PC-9 (cell line): ENCODE data around the gene POLG. TPM values are rescaled to one million over a fixed set of nuclear protein-coding genes. Genes with fewer than 3 reads are reported as not detected.

Experiments
- BruUV-seq: library from RNA; stranded (reverse); fragments of 400-500 nt; replicated peaks from 2 replicates; lab custom pipeline; 2021; lab: Mats Ljungman, UMichigan
- CTCF ChIA-PET: fragments of 300-600 bp; sonication (Branson Sonifier 250); formaldehyde crosslinking; loops from one replicate; lab custom pipeline; 2022; ENCODE audit warnings: antibody characterized with exemption; lab: Charles Lee
- POLR2A ChIA-PET: fragments of 300-600 bp; sonication (Branson Sonifier 250); formaldehyde crosslinking; loops from one replicate; lab custom pipeline; 2022; ENCODE audit warnings: antibody characterized with exemption; ENCODE audit not compliant: unreplicated experiment; lab: Charles Lee
- DNase-seq, 2 experiments: peaks; one replicate each; pipeline versions ENCODE4 v3.0.0 to v3.0.0-alpha.2; 2015 to 2022; ENCODE audit warnings: mixed read lengths in 1 of 2
- H2AFZ ChIP-seq: fragments of 200-600 bp; sonication (generic); 2 replicates; pipeline ENCODE4 v1.8.1; 2017; ENCODE audit warnings: antibody characterized with exemption
- H3F3A ChIP-seq: fragments of 200-600 bp; sonication (generic); 2 replicates; pipeline ENCODE4 v1.8.1; 2017; ENCODE audit warnings: antibody characterized with exemption, mild to moderate bottlenecking, low read depth; ENCODE audit not compliant: insufficient read depth
- H3K27ac ChIP-seq: fragments of 200-600 bp; sonication (generic); 2 replicates; pipeline ENCODE4 v1.6.1; 2016; ENCODE audit warnings: mixed run types
- H3K27me3 ChIP-seq: fragments of 200-600 bp; sonication (generic); 2 replicates; pipeline ENCODE4 v1.6.1; 2016; ENCODE audit warnings: low read depth, mixed run types; ENCODE audit not compliant: insufficient read depth
- H3K36me3 ChIP-seq: fragments of 200-600 bp; sonication (generic); 2 replicates; pipeline ENCODE4 v1.6.1; 2016; ENCODE audit warnings: low read depth, mixed run types
- H3K4me1 ChIP-seq: fragments of 200-600 bp; sonication (generic); replicated peaks from 2 replicates; pipeline ENCODE4 v1.6.1; 2016; ENCODE audit warnings: mixed run types; ENCODE audit not compliant: insufficient read depth
- H3K4me2 ChIP-seq: fragments of 200-600 bp; sonication (generic); 2 replicates; pipeline ENCODE4 v1.6.1; 2017; ENCODE audit warnings: mixed run types
- H3K4me3 ChIP-seq: fragments of 200-600 bp; sonication (generic); 2 replicates; pipeline ENCODE4 v1.6.1; 2016; ENCODE audit warnings: mixed run types
- H3K79me2 ChIP-seq: fragments of 200-600 bp; sonication (generic); 2 replicates; pipeline ENCODE4 v1.6.1; 2017; ENCODE audit warnings: low read depth, mixed run types
- H3K9me2 ChIP-seq: fragments of 200-600 bp; sonication (generic); 2 replicates; pipeline ENCODE4 v1.8.1; 2017; ENCODE audit warnings: mild to moderate bottlenecking; ENCODE audit not compliant: insufficient read depth
- H3K9me3 ChIP-seq: fragments of 200-600 bp; sonication (generic); 2 replicates; pipeline ENCODE4 v1.8.1; 2016; ENCODE audit warnings: low read depth; ENCODE audit not compliant: insufficient read depth
- H4K20me1 ChIP-seq: fragments of 200-600 bp; sonication (generic); 2 replicates; pipeline ENCODE4 v1.8.1; 2017; ENCODE audit not compliant: insufficient read depth
- EZH2 ChIP-seq: fragments of 200-600 bp; sonication (generic); IDR thresholded peaks from 2 replicates; pipeline ENCODE4 v1.8.0; 2017; ENCODE audit warnings: antibody characterized with exemption, low read depth
- intact Hi-C: fragments of 100-400 bp; cut with micrococcal nuclease; formaldehyde crosslinking; loops from one replicate; pipeline ENCODE4 v1.10.0; 2022; ENCODE audit not compliant: unreplicated experiment
- total RNA-seq: library from RNA; stranded (reverse); gene quantifications from 2 replicates; pipeline ENCODE4 v1.2.3, GENCODE V29; 2021
- TF ChIP-seq, protein P1 (sequence below): fragments of 200-600 bp; sonication (generic); conservative IDR thresholded peaks from 2 replicates; pipeline ENCODE4 v1.6.1; 2017; ENCODE audit warnings: mixed run types, antibody characterized with exemption, mild to moderate bottlenecking, moderate library complexity

POLG gene
- total RNA-seq, 1 experiment from 2014 or later, result 43.6 TPM

GRCh38 chr15:89346516-89347231 lies 12.1 kb upstream of the POLG start:
- Histone ChIP-seq H3K4me2 (no peak overlapping the region), H3K9me2 (no peaks in the 10 kb centered on the region), H3K4me1 (peaks cover 7% of the 10 kb centered on the region; the same call in 1 of the 2 replicates), H3K27me3 (no peaks in the 10 kb centered on the region), H3K9me3 (no peaks in the 10 kb centered on the region), H4K20me1 (no peaks in the 10 kb centered on the region), H3K27ac (no peak overlapping the region), H3K79me2 (no peaks in the 10 kb centered on the region), H2AFZ (no peak overlapping the region), H3K4me3 (no peak overlapping the region), H3F3A (no peaks in the 10 kb centered on the region), H3K36me3 (no peaks in the 10 kb centered on the region)
- no TSS peak for BruUV-seq
- ChIA-PET CTCF (interaction anchor here (0.5 kb wide), 1 partner anchor 8 kb away, joined by 10 read pairs; no protein-coding TSS in a partner anchor), POLR2A (no interaction called here)
- TF ChIP-seq EZH2, result no peak
- TF ChIP-seq, protein P1, sequence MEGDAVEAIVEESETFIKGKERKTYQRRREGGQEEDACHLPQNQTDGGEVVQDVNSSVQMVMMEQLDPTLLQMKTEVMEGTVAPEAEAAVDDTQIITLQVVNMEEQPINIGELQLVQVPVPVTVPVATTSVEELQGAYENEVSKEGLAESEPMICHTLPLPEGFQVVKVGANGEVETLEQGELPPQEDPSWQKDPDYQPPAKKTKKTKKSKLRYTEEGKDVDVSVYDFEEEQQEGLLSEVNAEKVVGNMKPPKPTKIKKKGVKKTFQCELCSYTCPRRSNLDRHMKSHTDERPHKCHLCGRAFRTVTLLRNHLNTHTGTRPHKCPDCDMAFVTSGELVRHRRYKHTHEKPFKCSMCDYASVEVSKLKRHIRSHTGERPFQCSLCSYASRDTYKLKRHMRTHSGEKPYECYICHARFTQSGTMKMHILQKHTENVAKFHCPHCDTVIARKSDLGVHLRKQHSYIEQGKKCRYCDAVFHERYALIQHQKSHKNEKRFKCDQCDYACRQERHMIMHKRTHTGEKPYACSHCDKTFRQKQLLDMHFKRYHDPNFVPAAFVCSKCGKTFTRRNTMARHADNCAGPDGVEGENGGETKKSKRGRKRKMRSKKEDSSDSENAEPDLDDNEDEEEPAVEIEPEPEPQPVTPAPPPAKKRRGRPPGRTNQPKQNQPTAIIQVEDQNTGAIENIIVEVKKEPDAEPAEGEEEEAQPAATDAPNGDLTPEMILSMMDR, result no peak
- DNase-seq, result no peak
- intact Hi-C loops, result no loop called here

GRCh38 chr15:89345248-89345647 lies 10.6 kb upstream of the POLG start:
- H3K36me3 ChIP-seq, result no peaks in the 10 kb centered on the region
- peaks cover 7% of the 10 kb centered on the region; the same call in 1 of the 2 replicates for H3K4me1 ChIP-seq
- ChIA-PET CTCF (no interaction called here), POLR2A (interaction anchor here (0.7 kb wide), 1 partner anchor 35 kb away, joined by 3 read pairs; no protein-coding TSS in a partner anchor)
- intact Hi-C loops, result no loop called here
- H3K4me3 ChIP-seq, result no peak overlapping the region
- TF ChIP-seq, protein P1, result no peak
- no peak for TF ChIP-seq EZH2
- H3K79me2 ChIP-seq, result no peaks in the 10 kb centered on the region
- H3K4me2 ChIP-seq, result no peak overlapping the region
- H3K9me3 ChIP-seq, result no peaks in the 10 kb centered on the region
- H2AFZ ChIP-seq, result no peak overlapping the region
- no peaks in the 10 kb centered on the region for H3K27me3 ChIP-seq
- H4K20me1 ChIP-seq, result no peaks in the 10 kb centered on the region
- H3F3A ChIP-seq, result no peaks in the 10 kb centered on the region
- no peak overlapping the region for H3K27ac ChIP-seq
- BruUV-seq, result no TSS peak
- DNase-seq, result no peak
- no peaks in the 10 kb centered on the region for H3K9me2 ChIP-seq

GRCh38 chr15:89342840-89343239 lies 8.2 kb upstream of the POLG start:
- Histone ChIP-seq H3K36me3 (no peaks in the 10 kb centered on the region), H3K27me3 (no peaks in the 10 kb centered on the region), H4K20me1 (no peaks in the 10 kb centered on the region), H3K79me2 (no peaks in the 10 kb centered on the region), H3K9me2 (no peaks in the 10 kb centered on the region), H2AFZ (no peak overlapping the region), H3F3A (no peaks in the 10 kb centered on the region), H3K4me1 (no peaks in the 10 kb centered on the region), H3K4me2 (no peak overlapping the region), H3K27ac (no peak overlapping the region), H3K4me3 (no peak overlapping the region), H3K9me3 (no peaks in the 10 kb centered on the region)
- ChIA-PET POLR2A (no interaction called here), CTCF (no interaction called here)
- intact Hi-C loops, result no loop called here
- TF ChIP-seq, protein P1, result no peak
- TF ChIP-seq EZH2, result no peak
- BruUV-seq, result no TSS peak
- no peak for DNase-seq
